Stimulated activated CD4-positive, alpha-beta T cell treated with anti-CD3 and anti-CD28 coated beads, Interleukin-1b, Interleukin-23, amount 100 ng/mL, for 1 hour (primary cell): ENCODE results near the gene SIN3B.

ENCODE experiments used
- DNase-seq, 2 donors: peaks; one replicate each; pipeline ENCODE4 v3.0.0-alpha.2; 2020; ENCODE audit warnings: low read depth in 2 of 2

SIN3B gene

DNA sequence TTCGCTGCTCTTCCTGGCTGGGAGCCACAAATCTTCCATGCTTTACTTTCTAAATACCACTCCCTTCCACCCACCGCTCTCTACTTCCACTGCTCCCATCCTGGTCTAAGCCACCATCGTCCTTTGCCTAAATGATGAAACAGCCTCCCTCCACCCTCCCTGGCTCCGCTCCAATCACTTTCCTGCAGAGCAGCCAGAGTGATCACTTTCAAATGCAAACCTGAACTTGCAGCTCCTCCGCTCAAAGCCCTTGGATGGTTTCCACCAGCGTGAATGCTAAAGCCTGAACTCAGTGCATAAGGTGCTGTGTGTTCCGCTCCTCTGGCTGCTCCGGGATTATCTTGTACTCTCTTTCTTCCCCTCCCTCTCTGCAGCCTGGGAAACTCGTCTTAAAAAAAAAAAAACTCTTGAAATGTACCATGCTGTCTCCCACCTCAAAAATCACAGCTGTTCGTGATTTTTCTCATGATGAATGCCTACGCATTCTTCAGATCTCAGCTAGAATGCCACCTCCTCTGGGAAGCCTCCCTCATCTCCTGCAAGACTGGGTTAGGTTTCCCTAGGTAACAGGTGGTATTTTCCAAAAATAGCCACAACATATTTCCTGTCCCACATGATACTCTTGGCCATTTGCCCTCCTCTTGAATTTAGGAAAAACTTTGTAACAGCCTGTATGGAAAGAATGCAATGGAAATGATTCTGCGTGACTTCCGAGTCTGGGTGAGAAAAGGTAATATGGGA, 3.7 kb upstream of the SIN3B start:
- no peak for DNase-seq

GRCh38 chr19:16829822-16830289, 658 bp downstream of the SIN3B start:
- DNase-seq, result no peak

GRCh38 chr19:16830679-16831078, 1.5 kb downstream of the SIN3B start:
- DNase-seq, result no peak

GRCh38 chr19:16831531-16831930, 2.3 kb downstream of the SIN3B start:
- DNase-seq, result no peak

DNA sequence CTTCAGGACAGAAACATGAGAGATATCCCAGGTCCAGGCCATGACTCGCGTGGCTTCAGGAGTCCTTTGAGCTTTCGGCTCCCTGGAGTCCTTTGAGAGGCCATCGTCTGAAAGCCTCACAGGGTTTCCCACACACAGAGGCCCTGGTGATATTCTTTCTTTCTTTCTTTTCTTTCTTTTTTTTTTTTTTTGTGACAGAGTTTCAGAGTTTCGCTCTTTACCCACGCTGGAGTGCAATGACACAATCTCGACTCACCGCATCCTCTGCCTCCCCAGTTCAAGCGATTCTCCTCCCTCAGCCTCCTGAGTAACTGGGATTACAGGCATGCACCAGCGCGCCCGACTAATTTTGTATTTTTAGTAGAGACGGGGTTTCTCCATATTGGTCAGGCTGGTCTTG, 5.5 kb downstream of the SIN3B start:
- DNase-seq, result no peak

GRCh38 chr19:16836115-16837034, 7.2 kb downstream of the SIN3B start:
- DNase-seq, result no peak

GRCh38 chr19:16837035-16837362, 7.8 kb downstream of the SIN3B start:
- no peak for DNase-seq

- no peak for DNase-seq
Observed at GRCh38 chr19:16841391-16841926, 12.3 kb downstream of the SIN3B start.

DNA sequence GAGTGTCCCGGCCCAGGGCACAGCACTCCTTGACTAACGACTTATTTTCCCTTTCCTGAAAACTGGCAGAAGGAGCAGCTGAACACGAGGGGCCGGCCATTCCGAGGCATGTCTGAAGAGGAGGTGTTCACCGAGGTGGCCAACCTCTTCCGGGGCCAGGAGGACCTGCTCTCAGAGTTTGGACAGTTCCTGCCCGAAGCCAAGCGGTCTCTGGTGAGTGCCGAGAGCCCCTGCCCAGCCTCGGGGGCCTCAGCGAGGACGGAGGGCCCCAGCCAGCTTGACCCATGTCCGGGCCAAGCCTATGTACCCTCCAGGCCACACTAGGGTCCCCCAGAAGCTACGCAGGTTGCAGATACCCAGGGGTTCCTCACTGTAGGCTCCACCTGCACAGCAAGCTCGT, 17.7 kb downstream of the SIN3B start:
- no peak for DNase-seq

- no peak for DNase-seq
Observed at GRCh38 chr19:16847430-16847829, 18.2 kb downstream of the SIN3B start.

- no peak for DNase-seq
Observed at GRCh38 chr19:16849168-16849567, 20.0 kb downstream of the SIN3B start.

GRCh38 chr19:16850133-16850532, 20.9 kb downstream of the SIN3B start:
- no peak for DNase-seq

GRCh38 chr19:16851031-16851712, 22.0 kb downstream of the SIN3B start:
- no peak for DNase-seq

DNA sequence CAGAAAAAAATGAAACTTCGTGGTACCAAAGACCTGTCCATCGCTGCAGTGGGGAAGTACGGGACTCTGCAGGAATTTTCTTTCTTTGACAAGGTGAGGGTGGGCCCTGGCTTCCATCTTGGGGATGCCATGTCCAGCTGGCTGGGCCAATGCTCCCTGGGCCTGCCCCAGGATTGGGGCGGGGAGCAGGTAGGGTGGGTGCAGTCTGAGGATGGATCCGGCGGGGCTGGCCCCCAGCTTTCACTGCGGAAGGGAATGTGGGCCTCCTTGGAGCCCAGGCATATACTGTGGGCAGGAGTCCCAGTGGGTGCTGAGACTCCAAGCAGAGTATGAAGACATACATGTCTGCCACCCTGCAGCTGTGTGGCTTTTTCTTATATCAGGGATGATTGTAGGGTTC, 23.9 kb downstream of the SIN3B start:
- DNase-seq, result no peak

DNA sequence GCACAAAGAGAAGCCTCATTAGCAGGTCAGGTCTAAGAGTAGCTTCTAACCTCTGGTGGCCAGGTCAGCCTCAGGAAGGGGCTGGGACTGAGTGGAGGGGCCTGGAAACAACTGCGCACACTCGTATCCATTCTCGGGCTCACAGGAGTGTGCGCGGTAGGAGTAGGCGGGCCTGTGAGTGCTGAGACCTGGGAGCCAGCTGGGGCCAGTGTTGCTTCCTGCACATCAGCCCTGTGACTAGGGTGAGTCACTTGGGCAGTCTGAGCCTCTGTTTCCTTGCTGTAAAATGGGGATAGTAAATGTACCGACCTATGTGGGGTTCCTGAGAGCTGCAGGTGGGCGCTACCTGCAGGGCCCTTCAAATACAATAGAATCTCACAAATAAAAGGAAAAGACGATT, 26.9 kb downstream of the SIN3B start:
- DNase-seq, result no peak

GRCh38 chr19:16859626-16860025, 30.4 kb downstream of the SIN3B start:
- DNase-seq, result no peak

DNA sequence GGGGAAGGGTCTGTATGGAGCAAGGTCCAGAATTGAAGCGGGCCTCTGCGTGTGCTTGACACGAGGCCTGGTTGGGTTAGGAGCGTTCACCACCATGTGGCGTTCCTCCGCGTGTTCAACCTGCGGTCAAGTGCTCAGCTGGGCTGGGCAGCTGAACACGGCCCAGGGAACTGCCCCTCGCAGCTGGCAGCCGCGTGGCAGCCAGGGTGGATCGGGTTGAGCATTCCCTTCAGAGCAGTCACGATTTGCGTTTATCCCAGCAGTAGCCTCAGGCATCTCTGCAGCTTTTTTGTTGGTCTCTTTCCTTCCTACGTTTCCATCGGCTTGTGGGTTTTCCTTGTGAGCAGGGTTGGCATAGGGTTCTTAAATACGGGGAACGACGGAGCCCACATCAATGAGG, 30.9 kb downstream of the SIN3B start:
- no peak for DNase-seq

- DNase-seq, result no peak
Observed at GRCh38 chr19:16861011-16861410, 31.8 kb downstream of the SIN3B start.

DNA sequence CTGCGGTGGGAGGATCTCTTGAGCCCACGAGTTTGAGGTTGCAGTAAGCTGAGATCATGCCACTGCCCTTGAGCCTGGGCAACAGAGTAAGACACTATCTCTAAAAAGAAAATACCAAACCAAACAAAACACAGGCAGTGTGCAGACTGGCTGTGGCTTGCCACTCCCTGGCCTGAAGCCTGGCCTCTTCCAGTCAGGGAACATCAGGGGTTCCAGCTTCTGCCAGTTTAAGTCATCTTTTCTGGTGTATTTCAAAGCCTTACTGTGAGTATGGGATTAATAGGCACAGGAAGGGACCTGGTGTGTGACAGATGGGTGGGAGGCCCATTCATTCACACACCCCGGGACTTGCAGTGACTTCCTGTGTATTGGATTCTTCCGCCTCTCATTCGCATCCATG, 32.6 kb downstream of the SIN3B start:
- no peak for DNase-seq

DNA sequence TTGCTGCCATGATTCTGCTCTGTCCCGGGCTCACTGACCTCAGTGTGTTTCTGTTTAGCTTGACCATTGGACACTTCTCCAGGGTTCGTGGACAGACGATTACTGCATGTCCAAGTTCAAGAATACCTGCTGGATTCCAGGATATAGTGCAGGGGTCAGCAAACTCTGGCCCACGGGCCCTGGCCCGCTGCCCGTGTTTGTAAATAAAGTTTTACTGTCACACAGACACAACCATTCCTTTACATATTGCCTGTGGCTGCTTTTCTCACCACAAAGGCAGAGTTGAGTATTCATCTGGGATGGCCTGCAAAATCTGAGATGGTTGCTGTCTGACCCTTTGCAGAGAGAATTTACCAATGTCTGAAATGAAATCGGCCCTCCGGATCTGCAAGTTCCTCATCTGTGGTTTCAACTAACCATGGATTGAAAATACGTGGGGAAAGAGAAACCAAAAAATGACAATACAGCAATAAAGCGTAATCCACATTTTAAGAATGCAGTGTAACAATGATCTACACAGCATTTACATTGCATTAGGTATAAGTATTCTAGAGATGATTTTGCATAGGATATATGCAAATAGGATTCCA, 33.7 kb downstream of the SIN3B start:
- DNase-seq, result no peak

- DNase-seq, result no peak
Observed at GRCh38 chr19:16867211-16867610, 38.0 kb downstream of the SIN3B start.
